Activated gamma-delta T cell (primary cell): Measurements from ENCODE around the gene MYO1A.

ENCODE experiments used
- DNase-seq: peaks from one replicate; lab custom pipeline; 2025; lab: John Stamatoyannopoulos, UW
- total RNA-seq, 2 donors: gene quantifications; one replicate each; lab custom pipeline; 2026; lab: John Stamatoyannopoulos, UW

MYO1A gene
- 0.44 to 0.46 reads per million in 2 donors for total RNA-seq

DNA sequence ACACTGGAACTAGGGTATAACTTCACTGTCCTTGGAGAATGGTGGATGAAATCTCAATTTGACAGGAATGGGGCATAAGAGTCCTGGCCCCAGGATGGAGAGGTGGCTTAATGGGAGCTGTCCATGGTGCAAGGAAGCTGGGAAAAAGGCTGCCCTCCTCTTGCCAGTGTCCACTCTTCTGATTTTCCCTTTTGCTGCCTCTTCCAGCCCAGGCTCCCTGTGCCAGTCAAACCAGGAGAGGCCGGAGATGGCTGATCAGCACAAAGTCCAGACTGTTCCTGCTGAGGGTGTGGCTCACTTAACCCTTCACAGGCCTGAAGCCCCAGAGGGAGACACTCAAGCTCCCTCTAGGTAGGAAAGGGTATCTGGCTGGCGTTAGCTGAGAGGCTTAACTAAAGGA is at the start of gene MYO1A:
Gene MYO1A (minus strand): TSS at position 240 of the 400 bp plus-strand sequence. CDS start 1,806 bp downstream, outside the sequence.
- no peak for DNase-seq

- no peak for DNase-seq
Measured at GRCh38 chr12:57099047-57099714, 49.3 kb upstream of the MYO1A start.

DNA sequence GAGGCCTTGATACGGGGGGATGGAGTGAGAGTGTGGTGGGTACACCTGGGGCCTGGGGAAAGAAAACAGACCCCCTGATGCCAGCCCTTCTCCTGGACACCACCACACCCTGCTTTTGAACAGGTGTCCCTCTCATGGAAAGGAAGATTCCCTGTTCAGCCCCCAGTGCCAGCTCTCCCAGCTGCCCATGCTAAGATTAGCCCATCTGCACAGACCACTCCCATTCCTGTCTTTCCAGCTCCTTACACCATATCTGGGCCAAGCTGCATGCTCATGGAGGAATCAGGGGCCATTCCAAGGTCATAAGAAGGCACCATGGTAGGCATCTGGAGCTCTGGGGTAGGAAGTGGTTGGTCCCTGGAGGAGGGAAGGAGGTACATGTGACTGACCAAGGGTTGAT is 48.6 kb upstream of the MYO1A start:
- DNase-seq, result no peak

DNA sequence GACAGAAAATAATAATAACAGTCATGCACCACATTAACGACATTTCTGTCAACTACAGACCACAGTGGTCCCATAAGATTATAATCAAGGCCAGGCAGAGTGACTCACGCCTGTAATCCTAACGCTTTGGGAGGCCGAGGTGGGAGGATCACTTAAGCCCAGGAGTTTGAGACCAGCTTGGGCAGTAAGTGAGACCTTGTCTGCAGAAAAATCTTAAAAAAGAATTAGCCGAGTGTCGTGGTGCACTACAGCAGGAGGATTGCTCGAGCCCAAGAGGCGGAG is 47.6 kb upstream of the MYO1A start:
- no peak for DNase-seq

DNA sequence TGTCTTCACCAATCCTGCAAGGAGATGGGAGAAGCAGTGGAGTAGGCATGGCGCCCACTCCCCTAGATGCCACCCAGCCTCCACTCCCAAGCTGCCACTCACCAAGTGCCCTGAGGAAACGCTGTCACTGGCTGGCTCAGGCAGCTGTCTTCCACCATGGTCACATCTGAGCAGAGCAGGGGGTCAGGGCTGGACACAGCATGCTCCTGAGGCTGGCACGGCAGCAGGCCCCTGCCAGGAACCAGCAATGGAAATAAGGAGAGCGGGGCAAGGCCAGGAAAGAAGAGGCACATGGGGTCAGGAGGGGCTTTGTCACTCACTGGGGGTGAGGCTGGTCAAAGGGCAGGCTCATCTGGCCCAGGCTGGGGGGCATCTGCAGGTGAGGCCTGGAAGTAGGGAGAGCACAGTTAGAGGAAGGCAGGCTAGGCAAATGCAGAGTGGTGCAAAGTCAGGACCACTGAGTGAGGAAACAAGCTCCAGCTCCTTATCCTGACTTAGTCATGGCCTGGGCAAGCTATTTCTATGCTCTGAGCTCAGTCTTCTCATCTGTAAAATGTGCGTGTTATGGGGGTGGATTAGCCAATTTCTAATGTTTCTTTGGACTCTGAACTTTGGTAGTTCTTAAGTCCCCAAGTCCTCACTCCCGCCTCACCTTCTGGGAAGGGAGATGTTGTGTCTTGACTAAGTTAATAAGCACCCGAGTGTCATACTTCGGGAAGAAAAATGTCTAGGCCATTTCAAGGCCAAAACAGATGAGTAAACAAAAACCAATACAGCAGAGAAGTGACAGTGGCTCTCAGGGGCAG is 47.0 kb upstream of the MYO1A start:
- DNase-seq, result no peak

DNA sequence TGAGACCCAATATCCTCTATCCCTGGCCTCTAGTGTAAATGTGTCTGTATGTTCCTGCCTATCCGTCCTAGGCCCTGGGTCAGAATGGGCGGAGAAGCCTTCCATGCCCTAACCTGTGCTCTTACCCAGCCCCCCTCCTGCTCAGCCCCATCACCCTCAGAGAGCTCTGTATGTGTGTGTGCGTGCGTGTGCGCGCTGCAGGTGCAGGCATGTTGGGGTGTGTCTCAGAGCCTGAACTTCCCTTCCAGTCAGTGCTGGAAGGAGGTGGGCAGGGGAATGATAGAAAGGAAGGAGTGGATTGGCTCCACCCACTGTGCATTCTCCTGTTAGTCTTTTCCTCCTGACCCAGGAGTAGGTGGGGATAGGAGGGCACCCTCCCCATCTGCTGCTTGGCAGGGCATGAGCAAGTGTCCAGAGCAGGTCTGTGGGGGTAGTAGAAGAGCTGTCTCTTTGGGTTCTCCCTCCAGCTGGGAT is 46.2 kb upstream of the MYO1A start:
- no peak for DNase-seq

DNA sequence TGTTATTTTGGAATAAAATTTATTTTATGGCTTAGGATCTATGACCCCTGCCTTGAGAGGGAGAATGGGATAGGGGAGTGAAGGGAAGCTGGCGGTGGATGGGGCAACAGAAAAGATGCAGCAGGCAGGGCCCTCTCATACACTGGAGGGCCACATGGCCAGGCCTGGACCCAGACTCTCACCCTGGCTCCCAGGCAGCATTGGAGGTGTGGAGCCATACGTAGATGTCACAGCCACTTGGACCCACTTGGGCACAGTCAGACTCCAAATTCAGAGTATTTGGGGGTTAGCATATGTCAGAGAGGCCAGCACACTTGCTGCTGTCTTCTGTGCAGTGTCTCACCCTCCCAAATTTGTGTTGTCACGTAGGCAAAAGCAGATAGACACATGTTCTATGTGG is 45.5 kb upstream of the MYO1A start:
- DNase-seq, result no peak

- no peak for DNase-seq
Measured at GRCh38 chr12:57094208-57095160, 44.6 kb upstream of the MYO1A start.

- no peak for DNase-seq
Measured at GRCh38 chr12:57093415-57094207, 43.7 kb upstream of the MYO1A start.

DNA sequence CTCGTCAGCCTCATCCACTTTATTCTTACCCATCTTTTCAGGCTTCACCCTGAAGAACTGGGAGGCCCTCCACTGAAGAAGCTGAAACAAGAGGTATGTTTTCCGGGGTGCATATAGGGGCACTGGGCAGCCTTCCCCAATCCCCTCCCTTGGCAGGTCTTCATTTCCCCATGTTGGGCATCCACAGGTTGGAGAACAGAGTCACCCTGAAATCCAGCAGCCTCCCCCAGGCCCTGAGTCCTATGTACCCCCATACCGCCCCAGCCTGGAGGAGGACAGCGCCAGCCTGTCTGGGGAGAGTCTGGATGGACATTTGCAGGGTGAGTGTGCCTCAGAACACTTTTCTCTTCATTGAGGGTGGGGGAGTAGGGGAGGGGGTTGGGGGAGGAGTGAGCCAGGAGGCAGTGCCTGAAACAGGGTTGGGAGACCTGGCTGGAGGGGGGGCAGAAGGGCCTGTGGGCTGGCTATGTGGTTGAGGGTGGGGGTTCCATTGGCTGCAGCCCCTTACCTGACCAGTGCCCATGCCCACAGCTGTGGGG is 43.0 kb upstream of the MYO1A start:
- DNase-seq, result no peak

DNA sequence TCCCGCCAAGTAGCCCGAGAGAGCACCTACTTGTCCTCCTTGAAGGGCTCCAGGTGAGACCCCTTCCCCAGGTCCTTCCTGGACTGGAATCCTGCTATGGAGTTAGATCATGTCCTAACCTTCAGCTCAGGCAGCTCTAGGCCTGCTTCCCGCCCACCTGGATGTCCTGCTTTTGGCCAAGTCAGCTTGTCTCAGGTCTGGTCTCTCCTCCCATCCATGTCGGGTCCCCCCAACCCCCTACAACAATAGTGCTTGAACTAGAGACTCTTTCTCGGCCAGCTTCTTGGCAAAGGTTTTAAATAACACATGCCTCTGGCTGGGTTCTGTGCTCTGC is 42.6 kb upstream of the MYO1A start:
- no peak for DNase-seq

DNA sequence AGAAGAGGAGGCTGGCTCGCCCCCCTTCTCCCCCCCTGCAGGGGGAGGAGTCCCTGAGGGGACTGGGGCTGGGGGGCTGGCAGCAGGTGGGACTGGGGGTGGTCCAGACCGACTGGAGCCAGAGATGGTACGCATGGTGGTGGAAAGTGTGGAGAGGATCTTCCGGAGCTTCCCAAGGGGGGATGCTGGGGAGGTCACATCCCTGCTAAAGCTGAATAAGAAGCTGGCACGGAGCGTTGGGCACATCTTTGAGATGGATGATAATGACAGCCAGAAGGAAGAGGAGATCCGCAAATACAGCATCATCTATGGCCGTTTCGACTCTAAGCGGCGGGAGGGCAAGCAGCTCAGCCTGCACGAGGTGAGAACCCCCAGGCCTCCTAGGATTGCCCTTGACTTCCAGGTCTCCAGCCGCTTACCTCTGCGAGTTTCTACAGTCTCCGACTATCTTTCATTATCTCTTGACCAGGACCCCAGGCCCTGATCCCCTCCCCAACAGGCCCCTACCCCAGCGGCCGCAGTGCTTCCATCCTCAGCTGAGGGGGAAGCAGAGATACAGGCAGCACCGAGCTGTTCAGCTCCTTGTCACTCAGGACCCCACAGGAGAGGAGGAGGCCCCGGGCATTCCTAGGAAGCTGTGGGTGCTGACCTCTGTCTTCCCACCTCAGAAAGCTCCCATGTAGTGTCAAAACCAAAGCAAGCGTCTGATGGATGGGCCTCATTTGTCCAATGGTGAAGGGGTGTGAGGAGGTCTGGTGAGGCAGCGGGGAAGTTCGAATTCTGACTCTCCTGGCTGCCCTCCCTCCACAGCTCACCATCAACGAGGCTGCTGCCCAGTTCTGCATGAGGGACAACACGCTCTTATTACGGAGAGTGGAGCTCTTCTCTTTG is 42.0 kb upstream of the MYO1A start:
- no peak for DNase-seq

- DNase-seq, result no peak
Measured at GRCh38 chr12:57090924-57091637, 41.2 kb upstream of the MYO1A start.

- no peak for DNase-seq
Measured at GRCh38 chr12:57090490-57090889, 40.6 kb upstream of the MYO1A start.

GRCh38 chr12:57089271-57090245 is 39.6 kb upstream of the MYO1A start:
- DNase-seq, result no peak

DNA sequence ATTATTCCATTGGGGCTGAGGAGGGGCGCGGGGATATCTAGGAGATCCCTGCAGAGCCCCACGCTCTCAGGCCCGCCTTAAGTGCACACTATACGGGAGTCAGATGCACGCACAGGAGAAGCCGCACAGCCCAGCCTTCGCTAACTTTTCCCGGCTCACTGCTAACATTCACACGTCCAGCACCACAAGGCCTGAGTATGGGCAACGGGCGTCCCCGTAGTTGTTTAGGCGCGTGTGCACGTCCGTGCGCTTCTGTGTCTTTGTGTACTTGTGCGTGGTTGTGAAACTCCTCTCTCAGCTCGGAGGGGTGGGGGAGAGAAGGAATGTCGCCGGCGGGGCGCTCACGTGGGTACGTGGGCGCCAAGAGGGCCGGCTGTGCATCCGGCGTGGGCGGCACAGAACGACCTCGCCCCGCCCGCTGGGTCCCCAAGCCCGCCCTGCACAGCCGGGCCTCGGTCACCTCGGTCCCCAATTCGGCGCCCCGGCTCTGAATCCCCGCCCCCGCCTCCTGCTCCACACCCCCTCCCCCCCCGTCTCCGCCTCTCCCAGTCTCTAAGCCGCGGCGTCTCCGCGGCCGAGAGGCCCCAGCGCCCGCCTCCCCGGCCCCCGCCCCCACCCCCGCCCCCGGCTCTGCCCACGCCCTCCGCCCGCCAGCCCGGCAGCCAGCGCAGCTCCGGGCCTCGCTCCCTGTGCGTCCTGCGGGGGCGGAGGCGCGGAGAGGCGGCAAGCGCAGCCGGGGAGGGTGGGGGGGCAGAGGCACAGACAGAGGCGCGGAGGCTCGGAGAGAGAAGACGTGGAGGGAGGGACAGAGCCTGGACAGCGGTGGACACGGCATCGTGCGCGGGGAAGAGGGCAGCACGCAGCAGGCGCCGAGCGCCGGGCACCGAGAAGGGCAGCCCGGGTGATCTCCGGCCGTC is 38.7 kb upstream of the MYO1A start, which contains the start of gene NAB2:
Gene NAB2 (plus strand): TSS at position 761 of the 917 bp plus-strand sequence. CDS start 158 bp downstream, outside the sequence.
- DNase-seq, result peak; percentile 89

- DNase-seq, result peak; percentile 44
Measured at GRCh38 chr12:57087691-57088353, 37.9 kb upstream of the MYO1A start.
